Suppressor macrophage treated with lipopolysaccharide for 1 hour (primary cell): Measurements from ENCODE around the gene RFTN2.
"Not testable (repeated sequence)": the region's sequence is repeated elsewhere in the genome, so short reads cannot be mapped to it uniquely, and the experiment has no call there.

ENCODE experiments used
- DNase-seq, 3 donors: peaks; one replicate each; pipeline ENCODE4 v3.0.0-alpha.2; 2020 to 2022

The RFTN2 gene

GRCh38 chr2:197674591-197674990 is 796 bp downstream of the RFTN2 start:
- DNase-seq = no peak

- no peak for DNase-seq
Measured at GRCh38 chr2:197674060-197674459, 1.3 kb downstream of the RFTN2 start.

GRCh38 chr2:197673606-197674005 is 1.8 kb downstream of the RFTN2 start:
- no peak for DNase-seq

- DNase-seq = no peak
Measured at GRCh38 chr2:197673106-197673505, 2.3 kb downstream of the RFTN2 start.

GRCh38 chr2:197672371-197672893 is 3.0 kb downstream of the RFTN2 start:
- no peak for DNase-seq

- DNase-seq = no peak
Measured at GRCh38 chr2:197669077-197669476, 6.3 kb downstream of the RFTN2 start.

GRCh38 chr2:197668296-197668695 is 7.1 kb downstream of the RFTN2 start:
- DNase-seq = no peak

- no peak for DNase-seq
Measured at GRCh38 chr2:197666277-197666676, 9.1 kb downstream of the RFTN2 start.

- DNase-seq = no peak
Measured at GRCh38 chr2:197661626-197662025, 13.8 kb downstream of the RFTN2 start.

GRCh38 chr2:197657562-197657961 is 17.8 kb downstream of the RFTN2 start:
- no peak for DNase-seq

- no peak for DNase-seq
Measured at GRCh38 chr2:197647961-197648690, 27.3 kb downstream of the RFTN2 start.

GRCh38 chr2:197641666-197642065 is 33.7 kb downstream of the RFTN2 start:
- no peak for DNase-seq

GRCh38 chr2:197640571-197641122 is 34.7 kb downstream of the RFTN2 start:
- DNase-seq = not testable (repeated sequence)

- peak in 1 of 3 donors; percentile 26 for DNase-seq
Measured at GRCh38 chr2:197633109-197633657, 42.2 kb downstream of the RFTN2 start.

- peak; percentile 74 to 91 (median 77) for DNase-seq
Measured at GRCh38 chr2:197628043-197628500, 47.3 kb downstream of the RFTN2 start.

GRCh38 chr2:197626965-197627625 is 48.3 kb downstream of the RFTN2 start:
- peak; percentile 7 to 20 (median 11) for DNase-seq

- no peak for DNase-seq
Measured at GRCh38 chr2:197620133-197620532, 55.3 kb downstream of the RFTN2 start.

- DNase-seq = no peak
Measured at GRCh38 chr2:197615016-197615652, 60.3 kb downstream of the RFTN2 start.

- no peak for DNase-seq
Measured at GRCh38 chr2:197614532-197614931, 60.9 kb downstream of the RFTN2 start.

- peak; percentile 24 to 55 (median 48) for DNase-seq
Measured at GRCh38 chr2:197613509-197613987, 61.8 kb downstream of the RFTN2 start.

GRCh38 chr2:197606180-197606579 is 69.2 kb downstream of the RFTN2 start:
- no peak for DNase-seq

- DNase-seq = no peak
Measured at GRCh38 chr2:197604117-197604860, 71.1 kb downstream of the RFTN2 start.
